Transverse colon (tissue), 4 donors: ENCODE results near the gene UBE2E1. TPM values are rescaled to one million over a fixed set of nuclear protein-coding genes. Genes with fewer than 3 reads are reported as not detected.

ENCODE experiments used
- DNase-seq: peaks from one replicate; pipeline ENCODE4 v3.0.0-alpha.2; 2019
- H3K27ac ChIP-seq, 4 donors: fragments of 200-600 bp; sonication (generic); 2 replicates each; pipeline ENCODE4 v1.5.1; 2016 to 2018; ENCODE audit warnings: inconsistent platforms in 4 of 4
- H3K27me3 ChIP-seq: fragments of 200-600 bp; sonication (generic); 2 replicates; pipeline ENCODE4 v1.5.1; 2017; ENCODE audit warnings: inconsistent platforms
- H3K36me3 ChIP-seq, 4 donors: fragments of 200-600 bp; sonication (generic); 2 replicates each; pipeline ENCODE4 v1.5.1; 2017 to 2019; ENCODE audit warnings: inconsistent platforms in 4 of 4
- H3K4me1 ChIP-seq, 4 donors: fragments of 200-600 bp; sonication (generic); 2 replicates each; pipeline ENCODE4 v1.5.1; 2017 to 2020; ENCODE audit warnings: inconsistent platforms in 4 of 4
- H3K4me3 ChIP-seq, 4 donors: fragments of 200-600 bp; sonication (generic); 1 replicate in 1 of 4; 2 replicates in 3 of 4; pipeline versions ENCODE4 v1.5.1 to v1.6.1; 2017 to 2019; ENCODE audit warnings: inconsistent platforms in 4 of 4
- H3K9me3 ChIP-seq, 2 donors: fragments of 200-600 bp; sonication (generic); 2 replicates each; pipeline ENCODE4 v1.5.1; 2017 to 2019; ENCODE audit warnings: inconsistent platforms in 2 of 2
- CTCF ChIP-seq, 5 experiments: fragments of 200-600 bp in 3 of 5; fragments of 450-650 bp in 2 of 5; sonication (generic) in 3 of 5; IDR thresholded peaks; 1 replicate in 2 of 5; 2 replicates in 3 of 5; pipeline ENCODE4 v1.5.1; 2016 to 2017; ENCODE audit warnings: antibody characterized with exemption in 5 of 5, inconsistent platforms in 3 of 5, mild to moderate bottlenecking in 2 of 5, moderate library complexity in 1 of 5
- EP300 ChIP-seq: sonication (generic); formaldehyde crosslinking; IDR thresholded peaks from one replicate; pipeline ENCODE4 v1.6.1; 2017; ENCODE audit warnings: antibody characterized with exemption, low read depth
- POLR2A ChIP-seq: fragments of 450-650 bp; IDR thresholded peaks from one replicate; pipeline ENCODE4 v1.6.1; 2016; ENCODE audit warnings: antibody characterized with exemption, mild to moderate bottlenecking, moderate library complexity
- POLR2AphosphoS5 ChIP-seq, 3 donors: sonication (generic); formaldehyde crosslinking; IDR thresholded peaks; one replicate each; pipeline ENCODE4 v1.6.1; 2016; ENCODE audit warnings: antibody characterized with exemption in 3 of 3
- WGBS, 2 donors: methylation state at CpG; one replicate each; pipeline ENCODE4 v1.1.5; 2018; ENCODE audit warnings: low coverage in 1 of 2; 5-methylcytosine and 5-hydroxymethylcytosine counted together
- in situ Hi-C, 4 donors: fragments of 200-750 bp; cut with MboI; loops; one replicate each; pipeline versions ENCODE4 v1.15.0 to v1.15.1; 2017; ENCODE audit warnings: low sequenced_read_pairs in 3 of 4, low pct_ligation_motif_present in 1 of 4, low pct_unique_long_range_greater_than_20kb in 1 of 4
- intact Hi-C: fragments of 100-400 bp; cut with DNase I; formaldehyde crosslinking; loops from one replicate; pipeline ENCODE4 v1.15.1; 2023; ENCODE audit warnings: low total_unique reads
- total RNA-seq, 4 donors: library from RNA; depleted of rRNA; stranded (reverse); fragments of >200 nt; gene quantifications; one replicate each; pipeline ENCODE4 v1.1.0, GENCODE V29; 2016

Gene UBE2E1
- total RNA-seq, 4 donors from 2014 or later = 62.0 to 109 (median 76.9) TPM

GRCh38 chr3:23874359-23875112, 68.8 kb downstream of the UBE2E1 start:
- WGBS, 2 donors = 73 to 93% methylated on average over 3 to 6 of the region's 6 CpGs
- intact Hi-C loops (no loop called here), in situ Hi-C loops (loop anchor here in 3 of 4 donors (25.0 kb wide), 2 partner anchors 363 to 813 kb away; no protein-coding TSS in a partner anchor)
- Histone ChIP-seq H3K36me3 (no peaks in the 10 kb centered on the region), H3K27ac (no peak overlapping the region), H3K4me1 (peaks cover 0 to 18% (median 5%) of the 10 kb centered on the region in 4 donors), H3K4me3 (no peak overlapping the region), H3K27me3 (no peaks in the 10 kb centered on the region), H3K9me3 (no peaks in the 10 kb centered on the region)
- no peak for TF ChIP-seq POLR2AphosphoS5 (IDR thresholded peaks at IDR 0.05)
- no peak for TF ChIP-seq EP300
- no peak for TF ChIP-seq POLR2A
- no peak for TF ChIP-seq CTCF (IDR thresholded peaks at IDR 0.05)
- DNase-seq = no peak

- DNase-seq = no peak
- H3K27ac ChIP-seq = no peak overlapping the region
- no peak overlapping the region for H3K4me3 ChIP-seq
- no peaks in the 10 kb centered on the region for H3K27me3 ChIP-seq
- WGBS, 2 donors = 73 to 75% methylated on average over 4 of the region's 4 CpGs
- no peaks in the 10 kb centered on the region for H3K36me3 ChIP-seq
- TF ChIP-seq POLR2AphosphoS5 (IDR thresholded peaks at IDR 0.05) (no peak), EP300 (no peak), CTCF (IDR thresholded peaks at IDR 0.05) (no peak), POLR2A (no peak)
- intact Hi-C loops = no loop called here
- H3K4me1 ChIP-seq = peaks cover 0 to 16% (median 5%) of the 10 kb centered on the region in 4 donors
- in situ Hi-C loops = loop anchor here in 3 of 4 donors (25.0 kb wide), 2 partner anchors 362 to 812 kb away; no protein-coding TSS in a partner anchor
- no peaks in the 10 kb centered on the region for H3K9me3 ChIP-seq
These were observed 69.5 kb downstream of the UBE2E1 start for GRCh38 chr3:23875113-23875725.

GRCh38 chr3:23876923-23877322, 71.2 kb downstream of the UBE2E1 start:
- DNase-seq = no peak
- TF ChIP-seq EP300 = no peak
- Histone ChIP-seq H3K4me3 (no peak overlapping the region), H3K4me1 (peaks cover 0 to 18% (median 8%) of the 10 kb centered on the region in 4 donors), H3K9me3 (no peaks in the 10 kb centered on the region), H3K27ac (no peak overlapping the region), H3K36me3 (no peaks in the 10 kb centered on the region), H3K27me3 (no peaks in the 10 kb centered on the region)
- in situ Hi-C loops = loop anchor here in 3 of 4 donors (25.0 kb wide), 2 partner anchors 360 to 810 kb away; no protein-coding TSS in a partner anchor
- intact Hi-C loops = no loop called here
- 83 to 94% methylated on average over 1 to 2 of the region's 2 CpGs for WGBS, 2 donors

GRCh38 chr3:23877329-23877980, 71.7 kb downstream of the UBE2E1 start:
- in situ Hi-C loops = loop anchor here in 3 of 4 donors (25.0 kb wide), 2 partner anchors 360 to 810 kb away; no protein-coding TSS in a partner anchor

More at GRCh38 chr3:23877329-23877980, 71.7 kb downstream of the UBE2E1 start:
- no peak for DNase-seq
- TF ChIP-seq POLR2AphosphoS5 (IDR thresholded peaks at IDR 0.05) = no peak
- TF ChIP-seq CTCF (IDR thresholded peaks at IDR 0.05) = no peak
- TF ChIP-seq POLR2A = no peak
- no peak for TF ChIP-seq EP300
- peaks cover 0 to 18% (median 8%) of the 10 kb centered on the region in 4 donors for H3K4me1 ChIP-seq
- no peak overlapping the region for H3K27ac ChIP-seq
- intact Hi-C loops = no loop called here
- no peak overlapping the region for H3K4me3 ChIP-seq
- H3K9me3 ChIP-seq = no peaks in the 10 kb centered on the region
- H3K36me3 ChIP-seq = no peaks in the 10 kb centered on the region
- H3K27me3 ChIP-seq = no peaks in the 10 kb centered on the region
- WGBS, 2 donors = 65 to 88% methylated on average over 2 to 5 of the region's 5 CpGs
